HG03469 (cell line): Measurements from ENCODE around the gene TMEM203.

ENCODE experiments used
- ATAC-seq: cut with Tn5 transposase; IDR thresholded peaks from one replicate; pipeline ENCODE4 v1.9.1; 2021; ENCODE audit warnings: mild to moderate bottlenecking, moderate library complexity, moderate number of reproducible peaks; ENCODE audit not compliant: unreplicated experiment

The TMEM203 gene

DNA sequence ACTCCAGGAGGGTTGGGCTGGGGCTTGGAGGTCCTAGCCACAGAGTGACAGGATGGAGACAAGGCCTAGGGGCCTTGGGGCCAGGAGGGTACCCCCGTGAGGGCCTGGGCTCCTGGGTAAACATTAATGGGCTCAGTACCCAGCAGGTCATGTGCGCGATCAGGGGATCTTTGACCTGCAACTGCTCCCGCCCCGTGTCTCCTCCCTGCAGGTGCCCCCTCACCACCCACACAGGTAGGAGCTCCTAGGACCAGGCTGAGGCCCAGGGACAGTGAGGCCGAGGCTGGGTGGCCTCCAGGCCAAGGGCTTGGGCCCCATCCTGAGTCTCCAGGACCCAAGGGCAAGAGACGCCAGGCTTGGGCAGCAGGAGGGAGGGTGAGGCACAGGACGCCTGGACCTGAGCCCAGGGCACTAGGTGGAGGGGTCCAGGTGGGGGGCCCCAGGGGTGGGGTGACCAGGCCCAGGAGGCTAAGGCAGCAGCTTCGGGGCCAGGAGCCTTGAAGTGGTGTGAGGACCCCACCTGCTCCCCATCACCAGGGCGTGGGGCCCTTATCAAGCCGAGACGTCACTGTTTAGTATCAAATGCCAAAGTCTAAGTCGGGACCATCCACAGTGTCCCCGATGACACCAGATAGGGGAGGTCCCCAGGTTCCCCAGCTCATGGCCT is 25.4 kb upstream of the TMEM203 start, which contains the start of gene SLC34A3:
SLC34A3 (plus strand) TSS at position 197 of the 667 bp plus-strand sequence. CDS start 802 bp downstream, outside the sequence.
- ATAC-seq: no peak

- ATAC-seq: no peak
These were observed 24.7 kb upstream of the TMEM203 start for GRCh38 chr9:137229903-137230704.

DNA sequence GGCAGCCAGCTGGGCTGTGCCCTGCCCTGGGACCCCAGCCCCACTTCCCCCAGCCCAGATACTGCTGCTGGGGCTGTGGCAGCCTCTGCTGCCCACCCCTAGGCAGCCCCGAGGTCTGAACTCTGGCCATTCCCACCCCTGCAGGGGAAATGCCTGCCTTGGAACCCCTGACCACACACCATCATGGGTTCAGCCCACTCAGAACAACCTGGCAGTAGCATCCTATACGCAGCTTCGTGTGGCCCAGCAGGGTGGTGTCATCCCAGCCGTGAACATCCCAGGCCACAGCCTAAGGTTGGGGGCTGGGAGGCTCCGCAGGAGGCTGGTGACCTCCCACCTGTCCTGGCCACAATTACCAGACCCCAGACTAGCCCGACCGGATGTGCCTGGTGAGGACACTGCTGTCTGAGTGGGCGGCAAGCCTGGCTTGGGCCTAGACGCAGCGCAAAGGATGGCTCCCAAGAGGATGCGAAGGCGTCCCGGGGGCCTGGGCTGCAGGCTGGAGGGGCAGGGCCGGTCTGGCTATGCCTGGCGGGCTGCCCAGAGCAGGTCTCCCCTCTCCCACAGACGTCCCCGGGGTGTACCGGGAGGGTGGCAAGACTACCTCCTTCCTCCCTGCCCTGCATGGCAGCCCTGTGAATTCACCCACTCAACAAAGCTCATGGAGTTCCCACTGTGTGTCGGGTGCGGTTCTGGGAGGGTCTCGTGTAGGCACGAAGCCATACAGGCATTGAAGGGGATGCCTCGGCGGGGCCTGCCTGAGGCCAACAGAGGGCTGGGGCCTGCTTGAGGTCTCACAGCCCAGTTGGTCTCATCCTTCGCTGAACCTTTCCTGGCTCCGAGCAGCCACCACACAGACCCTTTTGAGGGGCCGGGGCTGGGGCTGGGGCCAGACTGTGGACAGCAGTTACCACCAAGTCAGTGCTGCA is 23.8 kb upstream of the TMEM203 start:
- no peak for ATAC-seq

GRCh38 chr9:137228506-137228967 is 23.1 kb upstream of the TMEM203 start:
- no peak for ATAC-seq

DNA sequence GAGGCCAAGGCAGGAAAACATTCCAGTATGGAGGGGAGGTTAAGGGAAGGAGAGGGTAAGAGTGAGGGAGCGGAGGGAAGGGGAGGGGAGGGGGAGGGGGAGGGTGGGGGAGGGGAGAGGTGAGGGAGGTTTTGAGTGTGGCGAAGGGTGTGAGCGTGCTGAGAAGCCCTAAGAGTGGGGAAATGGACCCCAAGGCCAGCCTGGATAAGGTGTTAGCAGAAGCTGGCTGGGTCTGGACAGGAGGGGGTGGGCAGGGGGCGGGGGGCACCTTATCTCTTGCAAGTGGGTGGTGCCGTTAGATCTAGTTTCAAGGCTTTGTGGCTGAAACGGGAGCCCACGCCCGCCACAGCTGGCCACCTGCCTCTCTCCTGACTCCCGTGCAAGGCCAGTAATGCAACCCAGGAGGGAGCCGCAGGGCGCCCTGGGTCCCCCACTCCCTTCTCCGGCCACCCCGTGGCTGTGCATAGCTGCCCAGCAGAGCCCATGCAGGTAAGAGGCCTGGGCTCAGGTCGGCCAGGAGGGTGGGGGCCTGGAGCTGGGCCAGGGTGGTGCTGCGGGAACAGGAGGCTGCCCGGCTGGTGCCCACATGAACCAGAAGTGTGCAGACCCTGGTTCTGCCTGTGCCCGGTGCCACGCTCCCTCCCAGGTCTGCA is 22.5 kb upstream of the TMEM203 start:
- ATAC-seq: no peak

GRCh38 chr9:137227054-137227852 is 21.8 kb upstream of the TMEM203 start, which contains the start of gene RNF224:
RNF224 (plus strand) TSS chr9:137227502; CDS start chr9:137228336, 834 bp downstream.
- no peak for ATAC-seq

- no peak for ATAC-seq
These were observed 21.0 kb upstream of the TMEM203 start for GRCh38 chr9:137226338-137227053.

GRCh38 chr9:137225699-137226331 is 20.4 kb upstream of the TMEM203 start:
- ATAC-seq: no peak

DNA sequence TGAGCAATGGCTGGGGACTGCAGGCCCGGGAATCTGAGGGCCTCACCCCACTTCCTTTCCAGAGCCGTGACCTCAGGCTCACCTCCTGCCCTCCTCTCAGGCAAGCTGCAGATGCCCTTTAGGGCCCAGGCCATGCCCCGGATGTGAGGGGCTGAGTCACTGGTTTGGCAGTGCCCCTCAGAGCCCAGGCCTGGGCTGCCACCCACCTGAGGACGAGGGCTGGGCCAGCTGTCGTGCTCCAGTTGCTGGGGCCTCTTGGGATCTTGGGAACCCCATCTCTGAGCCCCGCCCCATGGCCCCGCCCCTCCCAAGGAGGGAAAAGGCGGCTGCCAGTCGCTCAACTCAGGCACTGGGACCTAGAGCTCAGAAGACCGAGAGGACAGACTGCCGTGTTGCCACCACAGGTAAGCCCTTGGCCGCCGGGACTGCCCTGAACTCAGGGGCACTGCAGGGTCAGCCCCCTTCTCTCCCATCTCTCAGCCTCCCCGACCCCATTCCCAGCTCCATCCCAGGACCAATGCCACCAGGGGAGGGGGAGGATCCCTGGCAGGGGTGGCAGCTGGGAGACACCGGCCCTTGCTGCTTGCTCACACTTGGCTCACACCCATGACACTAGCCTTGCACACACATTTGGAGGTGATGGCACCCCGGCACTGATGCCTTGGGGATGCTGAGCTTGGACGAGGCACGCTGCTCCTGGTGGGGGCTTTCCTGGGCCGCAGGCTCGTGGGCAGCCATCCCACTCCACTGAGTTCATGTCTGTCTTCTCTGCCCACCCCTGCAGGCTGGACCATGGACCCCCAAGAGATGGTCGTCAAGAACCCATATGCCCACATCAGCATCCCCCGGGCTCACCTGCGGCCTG is 19.6 kb upstream of the TMEM203 start, which contains the start of gene CYSRT1:
CYSRT1 (plus strand) TSS at position 345 of the 865 bp plus-strand sequence; CDS start at position 793, 448 bp downstream.
- ATAC-seq: no peak

GRCh38 chr9:137223078-137223970 is 17.9 kb upstream of the TMEM203 start:
- peak; percentile 43 for ATAC-seq

DNA sequence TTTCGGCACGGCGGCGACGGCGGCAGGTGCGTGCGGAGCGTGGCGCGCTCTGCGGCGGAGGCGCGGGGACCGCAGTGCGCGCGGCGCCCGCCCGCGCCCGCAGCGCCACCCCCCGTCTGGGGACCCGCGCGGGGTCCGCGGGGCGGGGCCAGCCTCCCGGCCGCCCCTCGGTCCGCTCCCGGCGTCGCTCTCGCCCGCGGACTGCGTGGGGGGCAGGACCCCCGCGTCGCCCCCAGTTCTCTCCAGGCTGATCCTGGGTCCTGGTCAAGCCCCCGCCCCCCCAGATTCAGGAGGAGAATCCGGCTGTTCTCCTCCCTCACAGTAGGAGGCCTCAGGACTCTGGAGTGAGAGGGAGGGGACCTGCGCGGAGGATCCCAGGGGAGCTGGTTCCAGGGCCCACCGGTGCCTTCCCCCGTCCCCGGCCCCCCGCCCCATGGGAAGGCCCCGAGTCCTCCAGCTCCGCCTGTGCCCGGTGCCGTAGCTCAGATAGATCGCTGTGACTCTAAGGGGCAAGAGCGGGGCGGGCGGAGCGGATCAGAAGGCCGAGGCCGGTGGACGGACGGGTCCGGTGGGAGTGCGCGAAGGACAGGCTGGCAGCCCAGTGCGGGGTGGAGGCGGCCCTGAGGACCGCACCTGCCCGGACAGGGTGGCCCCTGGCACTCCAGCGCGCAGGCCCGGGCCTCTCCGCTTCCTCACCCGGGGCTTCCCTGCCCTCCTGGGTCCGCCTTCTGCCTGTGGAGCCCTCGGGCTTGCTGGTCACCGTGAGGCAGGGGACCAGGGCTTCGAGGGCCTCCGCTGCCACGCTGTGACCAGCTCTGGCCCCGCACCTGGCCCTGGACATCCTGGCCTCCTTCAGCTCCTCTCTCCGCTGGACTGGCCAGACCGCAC is 17.0 kb upstream of the TMEM203 start, which contains the start of gene RNF208:
RNF208 (minus strand) TSS at position 51 of the 888 bp plus-strand sequence. CDS start 1,028 bp downstream, outside the sequence.
- ATAC-seq: peak; percentile 2

DNA sequence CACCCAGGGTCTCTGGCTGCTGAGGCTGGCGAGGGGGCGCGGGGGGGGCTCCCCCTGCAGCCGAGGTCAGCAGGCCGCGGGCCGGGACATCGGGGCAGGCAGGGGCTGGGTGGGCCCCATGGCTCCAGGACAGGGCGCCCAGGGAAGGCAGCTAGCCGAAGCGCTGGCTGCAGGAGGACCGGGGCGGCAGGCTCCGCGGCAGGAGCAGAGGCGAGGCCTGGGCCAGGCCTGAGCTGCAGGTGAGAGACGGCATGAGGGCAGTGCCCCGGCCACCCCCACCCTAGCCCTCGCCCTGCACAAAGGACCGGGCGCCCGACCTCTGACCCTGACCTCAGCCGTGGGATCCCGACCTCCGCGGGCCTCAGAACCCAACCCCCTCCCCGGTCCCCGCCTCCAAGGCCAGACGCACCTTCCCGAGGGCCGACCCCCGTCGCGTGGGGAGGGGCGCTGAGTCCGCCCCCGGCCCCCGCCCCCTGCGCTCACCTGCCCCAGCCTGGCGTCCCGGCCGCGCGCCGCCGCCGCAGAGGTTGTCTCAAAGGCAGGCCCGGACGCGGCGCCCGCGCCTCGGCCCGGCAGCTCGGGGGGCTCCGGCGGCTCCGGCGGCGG is 16.2 kb upstream of the TMEM203 start:
- ATAC-seq: no peak

DNA sequence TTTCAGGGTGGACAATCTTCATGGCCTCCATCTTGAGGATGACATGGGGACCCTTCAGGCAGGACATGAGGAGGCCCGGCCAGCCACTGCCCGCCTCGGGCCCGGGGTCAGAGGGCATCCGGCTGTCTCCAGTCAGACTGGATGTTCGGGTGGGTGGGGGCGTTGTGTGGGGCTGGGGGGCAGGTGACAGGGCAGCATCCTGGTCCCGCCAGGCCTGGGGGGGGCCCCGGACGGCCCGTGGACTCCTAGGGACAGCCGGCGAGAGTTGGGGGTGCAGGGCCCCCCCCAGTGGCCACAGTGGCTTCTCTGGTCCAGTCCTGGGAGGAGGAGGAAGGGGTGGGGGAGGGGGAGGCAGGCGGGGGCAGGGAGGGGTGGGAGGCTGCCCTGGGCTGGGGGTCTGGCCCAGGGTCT is 15.7 kb upstream of the TMEM203 start:
- no peak for ATAC-seq

GRCh38 chr9:137220317-137221094 is 15.1 kb upstream of the TMEM203 start:
- no peak for ATAC-seq
